H1 (cell line): Measurements from ENCODE around the gene CYP46A1. TPM values are rescaled to one million over a fixed set of nuclear protein-coding genes. Genes with fewer than 3 reads are reported as not detected.
A peak's percentile ranks its signal among the peaks of the same experiment; 100 is the strongest.

Experiments used
- ATF3 ChIP-seq: IDR thresholded peaks from 2 replicates; pipeline ENCODE4 v1.6.1; 2011; ENCODE audit warnings: low read depth, mild to moderate bottlenecking, low read length; ENCODE audit not compliant: insufficient read depth
- CHD7 ChIP-seq: fragments of 300-600 bp; sonication (generic); IDR thresholded peaks from 2 replicates; pipeline ENCODE4 v1.7.1; 2012; ENCODE audit warnings: low read length, moderate library complexity, mild to moderate bottlenecking, inconsistent platforms; ENCODE audit not compliant: insufficient replicate concordance
- EZH2 ChIP-seq: fragments of 200-600 bp; sonication (generic); IDR thresholded peaks from 2 replicates; pipeline ENCODE4 v1.7.1; 2012; ENCODE audit warnings: low read depth, mild to moderate bottlenecking, moderate library complexity, low read length, inconsistent platforms; ENCODE audit not compliant: severe bottlenecking
- JUN ChIP-seq: IDR thresholded peaks from 2 replicates; pipeline ENCODE4 v1.6.1; 2011; ENCODE audit warnings: low read depth, mild to moderate bottlenecking, improper control_type of control experiment, low read length
- SP4 ChIP-seq: IDR thresholded peaks from 2 replicates; pipeline ENCODE4 v1.6.1; 2012; ENCODE audit warnings: low read length, inconsistent platforms
- SRF ChIP-seq: IDR thresholded peaks from 2 replicates; pipeline ENCODE4 v1.6.1; 2011; ENCODE audit warnings: mild to moderate bottlenecking, low read depth, low read length, moderate library complexity
- polyA plus RNA-seq, 7 experiments: library from polyadenylated mRNA; depleted of rRNA in 3 of 7; stranded (reverse) in 5 of 7; unstranded in 2 of 7; fragments of >200 nt in 5 of 7; fragments of 200-250 nt in 2 of 7; gene quantifications; 1 replicate in 5 of 7; 2 replicates in 1 of 7; 4 replicates in 1 of 7; pipeline versions ENCODE4 v1.2.1 to v1.2.3, GENCODE V29; 2011 to 2013; ENCODE audit warnings: missing spikeins in 2 of 7, mixed read lengths in 2 of 7
- total RNA-seq: library from RNA; stranded (reverse); fragmentation: NEBNext Ultra II Directional; extraction: Animal tissue kit (Norgen Biotek cat#: 25700); gene quantifications from 2 replicates; pipeline ENCODE4 v1.2.1, GENCODE V29; 2021

CYP46A1 gene
- total and polyA plus RNA-seq, 2 of the 8 experiments (the other 6 are each of a cell fraction or from before 2014, with no cell fraction given): 0.41 to 1.3 TPM

GRCh38 chr14:99683619-99684409 lies at the start of gene CYP46A1 (continued):
- TF ChIP-seq CHD7: no peak
- TF ChIP-seq EZH2: no peak
- TF ChIP-seq JUN: no peak
- TF ChIP-seq SP4: 0 out of 2 replicates have a peak, but pooled peaks have one; percentile 15
- peak; percentile 79 for TF ChIP-seq SRF
- peak; percentile 89 for TF ChIP-seq ATF3
